Psoas muscle (tissue), 8 donors: ENCODE results near the gene ARHGAP40. TPM values are rescaled to one million over a fixed set of nuclear protein-coding genes. Genes with fewer than 3 reads are reported as not detected.

Experiments
- ATAC-seq, 4 donors: fragments of 200-7000 bp; cut with Tn5 transposase; one replicate each; pipeline ENCODE4 v1.9.1; 2020; ENCODE audit warnings: moderate library complexity in 3 of 4, mild to moderate bottlenecking in 2 of 4
- DNase-seq, 2 donors: peaks; one replicate each; pipeline ENCODE4 v3.0.0-alpha.2; 2020
- H3K27ac ChIP-seq: fragments of 200-600 bp; one replicate; pipeline ENCODE4 v1.8.0; 2022
- H3K27me3 ChIP-seq, 3 donors: fragments of 200-600 bp in 1 of 3; one replicate each; pipeline versions ENCODE4 v1.6.1 to v1.8.0; 2013 to 2022; ENCODE audit warnings: low read length in 2 of 3, mild to moderate bottlenecking in 2 of 3, moderate library complexity in 1 of 3; ENCODE audit not compliant: insufficient read depth in 3 of 3
- H3K36me3 ChIP-seq, 2 donors: fragments of 200-600 bp in 1 of 2; one replicate each; pipeline versions ENCODE4 v1.6.1 to v1.8.0; 2013 to 2022; ENCODE audit warnings: low read depth in 1 of 2, mild to moderate bottlenecking in 1 of 2, moderate library complexity in 1 of 2; ENCODE audit not compliant: insufficient read depth in 1 of 2
- H3K4me1 ChIP-seq: fragments of 200-600 bp; one replicate; pipeline ENCODE4 v1.8.0; 2022
- H3K4me3 ChIP-seq: fragments of 200-600 bp; one replicate; pipeline ENCODE4 v1.8.0; 2022; ENCODE audit warnings: mild to moderate bottlenecking
- H3K9me3 ChIP-seq: fragments of 200-600 bp; one replicate; pipeline ENCODE4 v1.8.0; 2022
- WGBS, 3 donors: extraction: QIAGEN DNeasy Blood & Tissue Kit; methylation state at CpG; one replicate each; pipeline versions ENCODE4 v1.1.6 to v1.1.7; 2013; 5-methylcytosine and 5-hydroxymethylcytosine counted together
- intact Hi-C, 2 donors: fragments of 100-400 bp; cut with DNase I; formaldehyde crosslinking; loops; one replicate each; pipeline versions ENCODE4 v1.11.0 to v1.14.2; 2022
- polyA plus RNA-seq, 3 donors: library from polyadenylated mRNA; stranded (reverse); fragments of 200-250 nt; gene quantifications; one replicate each; pipeline ENCODE4 v1.2.3, GENCODE V29; 2013
- total RNA-seq, 4 donors: library from RNA; stranded (reverse); fragmentation: NEBNext Ultra II Directional in 2 of 4; extraction: Animal tissue kit (Norgen Biotek cat#: 25700) in 2 of 4; gene quantifications; one replicate each; pipeline versions ENCODE4 v1.2.1 to v1.2.4, GENCODE V29; 2021 to 2023
- TF ChIP-seq, protein P1 (sequence below): fragments of 200-600 bp; IDR thresholded peaks from one replicate; pipeline ENCODE4 v1.8.0; 2022; ENCODE audit warnings: antibody characterized with exemption
- donor health status: healthy with polysubstance abuse.
- donor health status: DM: no; HTN: no; CAD: no; lungs with moderate emphysema.
- donor health status: Bipolar disorder and iron deficiency.
- donor health status: healthy.
- donor health status: DM: yes; HTN: yes; CAD: no.
- donor health status: DM: no; HTN: no; CAD: no.
- donor health status: DM: no; HTN: no; CAD: no.
- donor health status: DM: yes; HTN: yes; CAD: no.

The ARHGAP40 gene
- total and polyA plus RNA-seq, 7 donors: 0.03 to 0.04 TPM; not detected in 5

DNA sequence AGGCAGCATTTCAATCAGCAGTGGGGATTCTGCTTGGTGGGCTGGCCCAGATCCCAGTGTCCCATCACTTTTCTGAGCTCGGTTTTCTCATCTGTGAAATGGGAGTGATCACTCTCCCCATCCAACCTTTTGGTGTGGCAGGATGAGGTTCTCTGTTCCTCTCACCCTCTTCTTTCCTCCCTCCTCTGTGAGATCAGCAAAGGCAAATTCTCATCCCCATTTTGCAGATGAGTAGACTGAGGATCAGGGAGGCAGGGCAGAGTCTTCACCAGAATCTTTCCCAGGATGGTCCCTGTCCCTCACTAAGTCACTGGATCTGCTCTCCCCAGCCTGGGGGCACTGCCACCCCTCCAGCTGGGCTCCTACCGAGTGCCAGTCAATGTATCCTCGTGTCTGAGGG lies 62.1 kb downstream of the ARHGAP40 start:
- 80 to 92% (median 80%) methylated on average over 3 of the region's 3 CpGs for WGBS, 3 donors
- H3K9me3 ChIP-seq: no peaks in the 10 kb centered on the region
- no peak overlapping the region for H3K4me3 ChIP-seq
- DNase-seq (no peak), ATAC-seq (no peak)
- no peaks in the 10 kb centered on the region for H3K36me3 ChIP-seq
- TF ChIP-seq, protein P1, sequence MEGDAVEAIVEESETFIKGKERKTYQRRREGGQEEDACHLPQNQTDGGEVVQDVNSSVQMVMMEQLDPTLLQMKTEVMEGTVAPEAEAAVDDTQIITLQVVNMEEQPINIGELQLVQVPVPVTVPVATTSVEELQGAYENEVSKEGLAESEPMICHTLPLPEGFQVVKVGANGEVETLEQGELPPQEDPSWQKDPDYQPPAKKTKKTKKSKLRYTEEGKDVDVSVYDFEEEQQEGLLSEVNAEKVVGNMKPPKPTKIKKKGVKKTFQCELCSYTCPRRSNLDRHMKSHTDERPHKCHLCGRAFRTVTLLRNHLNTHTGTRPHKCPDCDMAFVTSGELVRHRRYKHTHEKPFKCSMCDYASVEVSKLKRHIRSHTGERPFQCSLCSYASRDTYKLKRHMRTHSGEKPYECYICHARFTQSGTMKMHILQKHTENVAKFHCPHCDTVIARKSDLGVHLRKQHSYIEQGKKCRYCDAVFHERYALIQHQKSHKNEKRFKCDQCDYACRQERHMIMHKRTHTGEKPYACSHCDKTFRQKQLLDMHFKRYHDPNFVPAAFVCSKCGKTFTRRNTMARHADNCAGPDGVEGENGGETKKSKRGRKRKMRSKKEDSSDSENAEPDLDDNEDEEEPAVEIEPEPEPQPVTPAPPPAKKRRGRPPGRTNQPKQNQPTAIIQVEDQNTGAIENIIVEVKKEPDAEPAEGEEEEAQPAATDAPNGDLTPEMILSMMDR: no peak
- peaks cover 0 to 43% (median 3%) of the 10 kb centered on the region in 3 donors for H3K27me3 ChIP-seq
- H3K4me1 ChIP-seq: no peaks in the 10 kb centered on the region
- no peak overlapping the region for H3K27ac ChIP-seq
- intact Hi-C loops: no loop called here

DNA sequence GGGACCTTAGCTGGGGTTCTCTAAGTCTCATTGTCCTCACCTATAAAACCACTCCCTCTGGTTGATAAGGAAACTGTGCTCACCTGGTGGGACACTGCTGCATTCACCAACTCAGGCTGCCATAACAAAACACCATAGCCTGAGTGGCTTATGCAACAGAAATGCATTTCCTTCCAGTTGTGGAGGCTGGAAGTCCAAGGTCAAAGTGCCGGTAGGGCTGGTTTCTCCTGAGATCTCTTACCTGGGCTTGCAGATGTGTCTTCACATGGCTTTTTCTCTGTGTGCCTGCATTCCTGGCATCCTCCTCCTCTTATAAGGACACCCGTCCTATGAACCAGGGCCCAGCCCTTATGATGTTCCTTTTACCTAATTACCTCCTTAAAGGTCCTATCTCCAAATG lies 62.7 kb downstream of the ARHGAP40 start:
- H3K36me3 ChIP-seq: no peaks in the 10 kb centered on the region
- intact Hi-C loops: no loop called here
- TF ChIP-seq, protein P1: no peak
- ATAC-seq: no peak
- WGBS, 3 donors: 82 to 92% (median 84%) methylated on average over 2 of the region's 2 CpGs
- H3K4me1 ChIP-seq: no peaks in the 10 kb centered on the region
- DNase-seq: no peak
- H3K27ac ChIP-seq: no peak overlapping the region
- no peak overlapping the region for H3K4me3 ChIP-seq
- H3K9me3 ChIP-seq: no peaks in the 10 kb centered on the region
- peaks cover 0 to 43% (median 3%) of the 10 kb centered on the region in 3 donors for H3K27me3 ChIP-seq

DNA sequence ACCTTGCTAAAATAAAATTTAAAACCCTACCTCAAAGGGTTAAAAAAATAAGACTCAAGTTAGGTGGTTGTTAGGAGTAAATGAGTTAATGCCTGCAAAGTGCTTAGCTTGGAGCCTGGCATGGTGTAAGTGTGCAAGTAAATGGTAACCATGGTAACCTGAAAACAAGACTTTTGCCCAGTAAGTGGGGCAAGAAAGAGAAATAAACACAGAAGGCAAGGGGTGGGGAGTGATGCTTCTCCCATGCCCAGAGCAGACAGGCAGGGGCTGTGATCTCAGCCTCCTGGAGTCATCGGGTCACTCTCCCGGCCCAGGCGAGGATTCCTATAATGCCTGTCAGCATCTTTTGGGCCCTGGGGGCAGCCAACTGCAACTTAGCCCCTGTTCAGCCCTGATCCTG lies 63.5 kb downstream of the ARHGAP40 start:
- Histone ChIP-seq H3K4me1 (no peaks in the 10 kb centered on the region), H3K27me3 (peaks cover 0 to 47% (median 3%) of the 10 kb centered on the region in 3 donors), H3K9me3 (no peaks in the 10 kb centered on the region), H3K36me3 (no peaks in the 10 kb centered on the region), H3K27ac (no peak overlapping the region), H3K4me3 (no peak overlapping the region)
- intact Hi-C loops: no loop called here
- TF ChIP-seq, protein P1: no peak
- 22 to 66% (median 35%) methylated on average over 3 of the region's 3 CpGs for WGBS, 3 donors
- DNase-seq (no peak), ATAC-seq (no peak)

DNA sequence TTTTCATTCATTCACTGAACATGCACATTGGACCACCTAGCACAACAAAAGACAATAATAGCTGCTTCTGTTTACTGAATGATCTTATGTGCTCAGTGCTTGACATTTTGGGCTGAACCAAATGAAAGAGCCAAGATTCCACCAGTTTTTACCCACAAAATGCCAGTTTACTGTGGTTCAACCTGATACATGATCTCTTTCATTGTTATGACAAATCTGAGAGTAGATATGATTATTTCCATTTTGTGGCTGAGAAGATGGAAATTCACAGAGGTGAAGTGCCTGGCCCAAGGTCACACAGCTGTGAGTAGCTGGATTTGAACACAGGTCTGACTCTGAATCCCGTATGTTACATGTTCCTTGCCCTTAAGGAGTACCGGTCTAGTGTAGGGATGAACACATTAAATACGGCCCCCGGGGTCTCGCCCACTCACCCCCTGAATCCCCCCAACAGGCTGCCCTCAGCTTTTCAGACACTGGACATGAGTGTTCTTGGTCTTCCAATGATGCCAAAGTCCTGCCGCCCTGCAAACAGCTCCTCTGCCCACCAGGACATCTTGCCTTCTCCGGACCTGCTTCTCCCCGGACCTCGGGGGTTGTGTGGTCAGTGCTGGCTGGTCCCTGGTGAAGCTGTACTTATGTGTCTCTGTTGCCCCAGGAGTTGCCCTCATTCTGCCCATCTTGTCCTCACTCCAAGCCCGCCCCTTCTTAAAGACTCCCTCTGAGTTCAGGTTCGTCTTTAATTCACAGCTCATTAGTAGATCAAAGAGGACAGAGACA lies 64.1 kb downstream of the ARHGAP40 start:
- no peak for ATAC-seq
- H3K27ac ChIP-seq: no peak overlapping the region

More for the DNA sequence above, 64.1 kb downstream of the ARHGAP40 start:
- intact Hi-C loops: no loop called here
- Histone ChIP-seq H3K4me3 (no peak overlapping the region), H3K9me3 (no peaks in the 10 kb centered on the region), H3K27me3 (peaks cover 0 to 49% (median 6%) of the 10 kb centered on the region in 3 donors), H3K36me3 (no peaks in the 10 kb centered on the region), H3K4me1 (no peaks in the 10 kb centered on the region)
- no peak for DNase-seq
- TF ChIP-seq, protein P1: no peak
- WGBS, 3 donors: 42 to 51% (median 45%) methylated on average over 11 of the region's 11 CpGs
